Stomach (tissue), 9 donors: ENCODE results near the gene ASIP. TPM values are rescaled to one million over a fixed set of nuclear protein-coding genes. Genes with fewer than 3 reads are reported as not detected.
"Not testable (repeated sequence)": the region's sequence is repeated elsewhere in the genome, so short reads cannot be mapped to it uniquely, and the experiment has no call there.

Experiments used
- DNase-seq, 2 donors: peaks; one replicate each; pipeline versions ENCODE4 v3.0.0 to v3.0.0-alpha.2; 2013 to 2019
- H3K27ac ChIP-seq, 5 donors: fragments of 200-600 bp in 4 of 5; sonication (generic) in 4 of 5; one replicate each; pipeline ENCODE4 v1.5.1; 2013 to 2019; ENCODE audit warnings: mild to moderate bottlenecking in 1 of 5, moderate library complexity in 1 of 5
- H3K27me3 ChIP-seq, 3 donors: fragments of 200-600 bp; sonication (generic); one replicate each; pipeline ENCODE4 v1.5.1; 2017 to 2019; ENCODE audit warnings: mixed run types in 1 of 3
- H3K36me3 ChIP-seq, 4 donors: fragments of 200-600 bp; sonication (generic); 1 replicate in 3 of 4; 2 replicates in 1 of 4; pipeline ENCODE4 v1.5.1; 2016 to 2019
- H3K4me1 ChIP-seq, 4 donors: fragments of 200-600 bp; sonication (generic); one replicate each; pipeline ENCODE4 v1.5.1; 2016 to 2019
- H3K4me3 ChIP-seq, 4 donors: fragments of 200-600 bp; sonication (generic) in 3 of 4; one replicate each; pipeline ENCODE4 v1.5.1; 2016 to 2019; ENCODE audit warnings: mild to moderate bottlenecking in 1 of 4
- H3K9me3 ChIP-seq, 4 donors: fragments of 200-600 bp; sonication (generic); one replicate each; pipeline ENCODE4 v1.5.1; 2016 to 2019
- EP300 ChIP-seq: sonication (generic); formaldehyde crosslinking; IDR thresholded peaks from one replicate; pipeline ENCODE4 v1.6.1; 2017; ENCODE audit warnings: antibody characterized with exemption
- POLR2A ChIP-seq, 4 donors: fragments of 450-650 bp; IDR thresholded peaks; one replicate each; pipeline ENCODE4 v1.6.1; 2016; ENCODE audit warnings: antibody characterized with exemption in 4 of 4, control low read depth in 2 of 4, mild to moderate bottlenecking in 1 of 4, moderate library complexity in 1 of 4
- POLR2AphosphoS5 ChIP-seq, 3 donors: sonication (generic); formaldehyde crosslinking; IDR thresholded peaks; one replicate each; pipeline ENCODE4 v1.6.1; 2016; ENCODE audit warnings: antibody characterized with exemption in 3 of 3
- WGBS, 5 donors: extraction: QIAGEN DNeasy Blood & Tissue Kit in 3 of 5; methylation state at CpG; one replicate each; pipeline versions ENCODE4 v1.1.5 to v1.1.7; 2013 to 2018; 5-methylcytosine and 5-hydroxymethylcytosine counted together
- intact Hi-C: fragments of 100-400 bp; cut with DNase I; formaldehyde crosslinking; loops from one replicate; pipeline ENCODE4 v1.15.1; 2023; ENCODE audit warnings: low total_unique reads
- polyA plus RNA-seq, 3 donors: library from polyadenylated mRNA; stranded (reverse); fragments of 200-250 nt; gene quantifications; one replicate each; pipeline ENCODE4 v1.2.3, GENCODE V29; 2013
- total RNA-seq, 5 donors: library from RNA; depleted of rRNA; stranded (reverse); fragments of >200 nt; gene quantifications; one replicate each; pipeline versions ENCODE4 v1.1.0 to v1.2.3, GENCODE V29; 2014 to 2016
- TF ChIP-seq, protein P1 (sequence below), 7 experiments: fragments of 450-650 bp in 4 of 7; fragments of 200-600 bp in 3 of 7; sonication (generic) in 3 of 7; IDR thresholded peaks; one replicate each; pipeline ENCODE4 v1.5.1; 2016 to 2019; ENCODE audit warnings: antibody characterized with exemption in 7 of 7, control low read depth in 2 of 7, mild to moderate bottlenecking in 1 of 7
- donor health status: healthy with polysubstance abuse.
- donor health status: Bipolar disorder and iron deficiency.
- donor health status: healthy.

ASIP gene
- total and polyA plus RNA-seq, 8 donors: 0.35 to 1.1 TPM; not detected in 6

DNA sequence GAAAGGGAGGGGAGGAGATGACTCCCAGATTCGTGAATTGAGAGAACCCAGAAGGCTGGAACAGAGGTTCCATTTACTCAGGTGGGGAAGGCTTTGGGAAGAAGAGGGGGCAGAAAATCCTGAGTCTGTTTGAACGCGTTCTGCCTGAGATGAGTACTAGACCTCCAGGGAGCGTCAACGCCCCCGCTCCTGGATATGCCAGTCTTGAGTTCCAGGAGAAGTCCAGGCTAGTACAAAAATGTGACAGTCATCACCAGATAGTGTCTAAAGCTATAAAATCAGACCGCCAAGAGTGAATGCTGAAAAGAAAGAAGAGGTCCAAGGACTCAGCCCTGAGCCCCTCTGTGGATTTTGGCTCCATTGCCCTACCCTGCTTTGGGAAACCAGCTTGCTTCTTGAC, 53.3 kb downstream of the ASIP start:
- TF ChIP-seq POLR2A (IDR thresholded peaks at IDR 0.05): no peak
- no peak for TF ChIP-seq EP300
- TF ChIP-seq, protein P1, sequence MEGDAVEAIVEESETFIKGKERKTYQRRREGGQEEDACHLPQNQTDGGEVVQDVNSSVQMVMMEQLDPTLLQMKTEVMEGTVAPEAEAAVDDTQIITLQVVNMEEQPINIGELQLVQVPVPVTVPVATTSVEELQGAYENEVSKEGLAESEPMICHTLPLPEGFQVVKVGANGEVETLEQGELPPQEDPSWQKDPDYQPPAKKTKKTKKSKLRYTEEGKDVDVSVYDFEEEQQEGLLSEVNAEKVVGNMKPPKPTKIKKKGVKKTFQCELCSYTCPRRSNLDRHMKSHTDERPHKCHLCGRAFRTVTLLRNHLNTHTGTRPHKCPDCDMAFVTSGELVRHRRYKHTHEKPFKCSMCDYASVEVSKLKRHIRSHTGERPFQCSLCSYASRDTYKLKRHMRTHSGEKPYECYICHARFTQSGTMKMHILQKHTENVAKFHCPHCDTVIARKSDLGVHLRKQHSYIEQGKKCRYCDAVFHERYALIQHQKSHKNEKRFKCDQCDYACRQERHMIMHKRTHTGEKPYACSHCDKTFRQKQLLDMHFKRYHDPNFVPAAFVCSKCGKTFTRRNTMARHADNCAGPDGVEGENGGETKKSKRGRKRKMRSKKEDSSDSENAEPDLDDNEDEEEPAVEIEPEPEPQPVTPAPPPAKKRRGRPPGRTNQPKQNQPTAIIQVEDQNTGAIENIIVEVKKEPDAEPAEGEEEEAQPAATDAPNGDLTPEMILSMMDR (IDR thresholded peaks at IDR 0.05): no peak
- TF ChIP-seq POLR2AphosphoS5 (IDR thresholded peaks at IDR 0.05): no peak
- H3K36me3 ChIP-seq: peaks cover 34 to 61% (median 60%) of the 10 kb centered on the region in 4 donors
- 93 to 96% (median 95%) methylated on average over 7 of the region's 7 CpGs for WGBS, 5 donors

DNA sequence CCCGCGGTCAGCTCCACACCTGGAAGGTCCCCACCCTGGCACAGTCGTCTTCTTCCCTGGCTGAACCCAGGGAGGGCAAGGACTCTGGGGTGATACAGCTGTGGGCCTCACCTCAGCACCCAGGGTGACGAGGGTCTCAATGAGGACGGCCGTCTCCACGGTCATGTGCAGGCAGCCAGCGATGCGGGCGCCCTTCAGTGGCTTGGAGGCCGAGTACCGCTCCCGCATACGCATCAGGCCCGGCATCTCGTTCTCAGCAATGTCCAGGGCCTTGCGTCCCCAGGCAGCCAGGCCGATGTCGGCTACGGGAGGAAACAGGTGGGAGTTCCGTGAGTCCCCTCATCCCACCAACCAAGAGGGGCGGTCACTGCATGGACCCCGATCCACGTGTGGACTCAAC, 54.1 kb downstream of the ASIP start:
- no peak overlapping the region for H3K4me3 ChIP-seq
- WGBS, 5 donors: 93 to 97% (median 96%) methylated on average over 24 of the region's 24 CpGs
- H3K9me3 ChIP-seq: no peaks in the 10 kb centered on the region
- H3K27ac ChIP-seq: no peak overlapping the region
- peaks cover 29 to 54% (median 53%) of the 10 kb centered on the region in 4 donors for H3K36me3 ChIP-seq
- intact Hi-C loops: no loop called here
- no peak for TF ChIP-seq POLR2A (IDR thresholded peaks at IDR 0.05)
- no peak for TF ChIP-seq EP300
- TF ChIP-seq, protein P1 (IDR thresholded peaks at IDR 0.05): no peak
- no peak for TF ChIP-seq POLR2AphosphoS5 (IDR thresholded peaks at IDR 0.05)
- peaks cover 0 to 10% (median 2%) of the 10 kb centered on the region in 4 donors for H3K4me1 ChIP-seq
- no peaks in the 10 kb centered on the region for H3K27me3 ChIP-seq
- no peak for DNase-seq

More for the DNA sequence above, 53.3 kb downstream of the ASIP start:
- intact Hi-C loops: no loop called here
- Histone ChIP-seq H3K4me1 (peaks cover 0 to 5% (median 0%) of the 10 kb centered on the region in 4 donors), H3K9me3 (no peaks in the 10 kb centered on the region), H3K27me3 (no peaks in the 10 kb centered on the region), H3K4me3 (no peak overlapping the region), H3K27ac (no peak overlapping the region)
- DNase-seq: no peak

DNA sequence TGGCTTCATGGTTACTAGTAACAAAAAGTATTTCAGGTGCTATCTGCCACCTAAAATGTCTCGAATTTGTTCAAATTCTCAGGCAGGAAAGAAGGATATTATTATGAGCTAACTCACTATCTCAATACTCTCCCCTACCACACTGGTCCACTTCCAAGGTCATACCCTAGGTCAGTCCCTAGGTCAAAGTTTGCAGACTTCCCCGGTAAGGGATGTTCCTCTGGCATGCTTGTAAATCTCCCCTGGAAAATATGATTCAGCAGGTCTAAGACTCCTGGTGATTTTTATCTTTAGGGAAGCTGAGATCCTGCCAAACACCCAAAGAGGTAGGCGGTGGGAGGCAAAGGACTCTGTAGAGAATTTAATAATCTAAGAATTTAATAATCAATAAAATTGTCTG, 55.2 kb downstream of the ASIP start:
- Histone ChIP-seq H3K36me3 (peaks cover 17 to 42% (median 41%) of the 10 kb centered on the region in 4 donors), H3K9me3 (no peaks in the 10 kb centered on the region), H3K27ac (no peak overlapping the region), H3K4me1 (peaks cover 8 to 22% (median 13%) of the 10 kb centered on the region in 4 donors), H3K4me3 (no peak overlapping the region), H3K27me3 (no peaks in the 10 kb centered on the region)
- no peak for DNase-seq
- no peak for TF ChIP-seq POLR2A (IDR thresholded peaks at IDR 0.05)
- TF ChIP-seq POLR2AphosphoS5 (IDR thresholded peaks at IDR 0.05): no peak
- TF ChIP-seq, protein P1 (IDR thresholded peaks at IDR 0.05): no peak
- no peak for TF ChIP-seq EP300
- 70 to 82% (median 73%) methylated on average over 3 of the region's 3 CpGs for WGBS, 5 donors
- intact Hi-C loops: no loop called here

DNA sequence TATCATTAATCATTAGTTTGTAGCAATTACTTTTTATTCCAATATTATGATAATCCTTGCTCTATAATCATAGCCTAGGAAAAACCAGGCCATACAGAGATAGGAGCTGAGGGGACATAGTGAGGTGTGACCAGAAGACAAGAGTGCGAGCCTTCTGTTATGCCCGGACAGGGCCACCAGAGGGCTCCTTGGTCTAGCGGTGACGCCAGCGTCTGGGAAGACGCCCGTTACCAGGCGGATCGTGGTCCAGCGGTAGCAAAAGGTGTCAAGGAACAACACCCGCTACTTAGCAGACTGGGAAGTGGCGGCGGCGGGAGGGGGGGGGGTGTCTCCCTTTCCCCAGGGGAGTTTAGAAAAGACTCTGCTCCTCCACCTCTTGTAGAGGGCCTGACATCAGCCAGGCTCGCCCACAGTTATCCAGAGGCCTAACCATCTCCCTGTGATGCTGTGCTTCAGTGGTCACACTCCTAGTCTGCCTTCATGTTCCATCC, 57.1 kb downstream of the ASIP start:
- intact Hi-C loops, H3K9me3 ChIP-seq, H3K27me3 ChIP-seq, H3K4me3 ChIP-seq, H3K27ac ChIP-seq, DNase-seq: not testable (repeated sequence)
- 74 to 97% (median 85%) methylated on average over 2 to 7 of the region's 15 CpGs for WGBS, 5 donors
- Histone ChIP-seq H3K36me3 (peaks cover 7 to 23% (median 22%) of the 10 kb centered on the region in 4 donors), H3K4me1 (peaks cover 19 to 33% (median 24%) of the 10 kb centered on the region in 4 donors)
- TF ChIP-seq, protein P1 (IDR thresholded peaks at IDR 0.05): peak in 2 of 7 experiments; percentile 26 to 30
